Fibroblast of lung (primary cell): ENCODE results near the gene C12orf42.

Experiments
- CTCF ChIP-seq, 2 donors: IDR thresholded peaks in 1 of 2; conservative IDR thresholded peaks in 1 of 2; 1 replicate in 1 of 2; 2 replicates in 1 of 2; pipeline ENCODE4 v1.5.1; 2011 to 2012; ENCODE audit warnings: low read length in 2 of 2, control low read depth in 1 of 2, inconsistent platforms in 1 of 2, low read depth in 1 of 2, mild to moderate bottlenecking in 1 of 2
- EZH2 ChIP-seq: IDR thresholded peaks from 2 replicates; pipeline ENCODE4 v1.5.1; 2012; ENCODE audit warnings: low read length, control low read depth, mild to moderate bottlenecking; ENCODE audit errors: missing control alignments

- TF ChIP-seq CTCF (conservative IDR thresholded peaks at IDR 0.05 in 1 of 2, IDR thresholded peaks at IDR 0.05 in 1 of 2; ENCODE audit: low read depth in 1 of 2, low read length in 2 of 2) (no peak), EZH2 (no peak)
These were observed 21.4 kb upstream of the C12orf42 start for GRCh38 chr12:103517161-103517560.
